CD4-positive, alpha-beta T cell treated with Interleukin-17A for 4 hours (primary cell): ENCODE data around the gene TMEM242.
A peak's percentile ranks its signal among the peaks of the same experiment; 100 is the strongest.

Experiments used
- DNase-seq: peaks from one replicate; pipeline ENCODE4 v3.0.0-alpha.2; 2020; ENCODE audit warnings: mixed read lengths

The TMEM242 gene

GRCh38 chr6:157268835-157269234, 54.5 kb downstream of the TMEM242 start:
- no peak for DNase-seq

DNA sequence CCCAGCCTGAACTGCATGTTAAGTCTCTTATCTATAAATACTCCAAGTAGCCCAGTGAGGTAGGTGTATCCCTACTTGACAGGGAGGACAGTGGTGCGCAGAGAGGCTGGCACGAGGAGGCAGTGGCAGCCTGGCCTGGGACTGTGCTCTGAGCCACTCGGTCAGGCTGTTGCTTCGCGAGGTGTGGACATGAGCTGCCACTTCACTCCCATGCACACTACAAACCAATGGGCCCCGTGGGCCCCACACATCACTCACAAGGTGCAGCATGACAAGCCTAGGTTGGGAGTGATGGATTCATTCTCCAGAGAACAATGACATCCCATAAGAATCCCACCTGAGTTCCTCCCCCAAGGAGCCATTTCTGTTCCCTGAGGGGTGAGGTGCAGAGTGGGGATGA, 54.9 kb downstream of the TMEM242 start:
- DNase-seq, result no peak

GRCh38 chr6:157267654-157268053, 55.7 kb downstream of the TMEM242 start:
- DNase-seq, result no peak

GRCh38 chr6:157267109-157267611, 56.2 kb downstream of the TMEM242 start:
- no peak for DNase-seq

DNA sequence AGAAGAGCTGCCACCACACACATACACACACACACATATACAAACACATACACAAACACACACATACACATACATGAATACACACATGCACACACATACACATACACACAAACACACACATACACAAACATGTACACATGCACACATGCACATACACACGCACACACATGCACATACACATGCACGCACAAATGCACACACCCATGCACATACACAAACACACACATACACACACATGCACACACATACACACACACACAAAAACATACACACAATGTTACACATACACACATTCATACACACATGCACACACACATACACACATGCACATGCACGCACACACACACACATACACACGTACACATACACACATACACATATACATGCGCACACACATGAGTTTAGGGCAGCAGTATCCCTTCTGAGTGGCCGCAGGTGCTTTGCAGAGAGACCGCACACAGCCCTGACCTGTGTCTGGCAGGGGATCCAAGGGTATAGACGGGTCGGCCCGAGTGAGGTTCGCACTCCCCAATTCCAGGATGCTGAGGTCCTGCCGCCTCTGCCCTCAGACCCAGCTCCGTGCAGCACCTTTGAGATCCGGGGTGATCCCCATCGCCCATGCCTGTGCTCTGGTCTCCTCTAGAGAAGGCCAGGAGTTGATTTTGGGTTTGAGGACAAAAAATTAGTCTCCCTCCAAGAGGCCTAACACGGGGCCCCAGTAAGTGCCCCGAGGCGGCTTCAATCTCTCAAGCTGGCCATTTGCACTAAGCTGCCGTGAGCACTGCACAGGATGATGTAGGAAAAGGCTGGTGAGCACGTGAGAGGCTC, 56.8 kb downstream of the TMEM242 start:
- no peak for DNase-seq

DNA sequence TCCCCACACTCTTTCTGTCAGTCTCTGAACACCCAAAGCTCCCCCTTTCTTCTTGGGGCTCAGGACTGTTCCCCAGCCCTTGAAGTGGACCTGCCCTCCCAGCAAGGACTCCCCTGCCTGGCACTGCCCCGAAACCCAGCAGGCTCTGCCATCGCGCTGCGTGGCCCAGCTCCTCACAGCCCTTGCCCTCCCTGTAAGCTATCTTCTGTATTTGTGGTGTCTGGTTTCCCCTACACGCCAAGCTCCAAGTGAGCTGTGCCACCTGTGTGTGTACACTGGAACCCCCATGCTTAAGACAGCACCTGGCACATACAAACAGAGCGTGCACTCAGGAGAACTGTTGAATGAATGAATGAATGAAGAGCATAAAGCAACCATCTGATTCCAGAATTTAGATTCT, 57.7 kb downstream of the TMEM242 start:
- DNase-seq, result no peak

DNA sequence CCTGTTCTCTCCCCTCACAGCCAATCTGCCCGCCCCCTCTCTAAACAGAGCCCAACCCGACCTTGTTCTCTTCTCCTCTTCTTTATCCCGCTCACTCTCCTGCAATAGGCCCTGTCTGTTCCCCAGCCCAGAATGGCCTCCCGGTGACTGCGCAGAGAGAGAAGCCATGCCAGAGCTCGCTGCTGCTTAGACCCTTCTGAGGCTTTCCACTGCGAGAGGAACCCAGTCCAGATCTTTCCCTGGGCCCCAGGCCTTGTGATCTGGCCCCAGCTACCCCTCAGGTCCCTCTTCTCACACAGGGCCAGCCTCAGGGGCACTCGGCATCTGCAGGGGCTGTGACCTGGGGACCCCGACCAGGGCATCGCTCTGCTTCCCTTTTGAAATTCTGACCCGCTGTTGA, 58.1 kb downstream of the TMEM242 start:
- no peak for DNase-seq

- DNase-seq, result no peak
Observed at GRCh38 chr6:157264701-157265100, 58.6 kb downstream of the TMEM242 start.

- DNase-seq, result no peak
Observed at GRCh38 chr6:157263881-157264397, 59.4 kb downstream of the TMEM242 start.

- no peak for DNase-seq
Observed at GRCh38 chr6:157263146-157263545, 60.2 kb downstream of the TMEM242 start.

- no peak for DNase-seq
Observed at GRCh38 chr6:157261606-157262005, 61.7 kb downstream of the TMEM242 start.

DNA sequence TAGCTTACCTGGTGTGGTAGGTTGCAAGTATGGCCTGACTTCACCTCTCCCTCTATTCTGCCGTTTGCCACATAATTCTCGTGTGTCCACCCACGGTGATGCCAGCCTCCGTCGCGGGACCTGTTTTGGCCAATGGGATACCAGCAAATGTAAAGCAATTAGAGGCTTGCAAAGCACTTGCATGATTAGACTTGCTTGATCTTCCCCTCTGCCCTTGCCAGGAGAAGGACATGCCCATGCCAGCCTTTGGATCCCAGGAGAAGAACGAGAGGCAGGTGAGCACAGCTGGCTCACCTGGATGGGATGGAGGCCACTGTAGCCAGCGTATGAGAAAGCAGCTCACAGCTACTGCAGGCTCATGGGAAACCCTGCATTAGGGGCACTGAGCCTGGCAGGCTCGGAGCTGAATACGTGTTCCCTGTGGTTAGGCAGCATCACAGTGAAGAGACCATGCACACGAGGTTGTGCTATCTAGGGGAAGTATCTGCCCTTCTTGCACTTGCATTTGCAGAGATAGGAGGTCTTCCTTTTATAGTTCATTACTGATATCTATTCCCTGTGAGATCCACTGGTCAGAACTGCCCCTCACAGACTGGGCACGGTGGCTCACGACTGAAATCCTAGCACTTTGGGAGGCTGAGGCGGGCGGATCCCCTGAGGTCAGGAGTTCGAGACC, 62.4 kb downstream of the TMEM242 start:
- DNase-seq, result no peak

- no peak for DNase-seq
Observed at GRCh38 chr6:157259443-157259842, 63.9 kb downstream of the TMEM242 start.

DNA sequence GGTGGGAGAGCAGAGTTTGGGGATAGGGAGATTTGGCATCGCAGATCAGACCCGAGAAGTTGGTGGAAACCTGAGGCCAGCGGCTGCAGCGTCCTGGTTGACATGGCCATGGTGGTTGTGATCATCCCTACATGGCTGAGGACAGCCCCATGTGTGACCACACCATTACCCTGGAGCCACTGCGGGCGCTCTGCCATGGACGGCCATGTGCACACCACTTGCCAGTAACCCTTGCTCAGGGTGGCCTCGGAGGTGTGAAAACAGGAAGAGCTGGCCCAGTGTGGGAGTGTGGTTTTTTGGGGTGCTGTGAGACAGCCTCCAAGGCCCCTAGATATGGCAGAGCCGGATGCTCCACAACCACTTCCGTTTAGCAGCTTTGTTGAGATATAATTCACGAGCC, 64.4 kb downstream of the TMEM242 start:
- peak; percentile 35 for DNase-seq

DNA sequence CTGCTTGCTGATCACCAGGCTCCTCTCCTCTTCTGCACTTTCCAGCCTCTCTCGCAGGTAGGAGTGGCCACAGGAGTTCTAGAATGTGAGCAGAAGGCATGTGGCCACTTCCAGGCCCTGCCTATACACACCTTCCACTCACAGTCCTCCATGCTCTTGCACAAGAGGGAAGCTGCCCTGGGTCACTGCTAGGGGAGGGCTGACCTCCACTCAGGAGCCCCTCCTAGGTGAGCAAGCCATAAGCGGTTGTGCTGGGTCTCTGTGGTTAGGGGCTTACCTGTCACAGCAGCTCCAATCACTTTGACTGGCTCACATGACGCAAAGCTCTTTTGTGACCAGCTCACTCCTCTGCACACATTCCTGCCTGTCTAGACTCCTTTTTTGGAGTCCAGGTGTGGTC, 68.2 kb downstream of the TMEM242 start:
- no peak for DNase-seq

DNA sequence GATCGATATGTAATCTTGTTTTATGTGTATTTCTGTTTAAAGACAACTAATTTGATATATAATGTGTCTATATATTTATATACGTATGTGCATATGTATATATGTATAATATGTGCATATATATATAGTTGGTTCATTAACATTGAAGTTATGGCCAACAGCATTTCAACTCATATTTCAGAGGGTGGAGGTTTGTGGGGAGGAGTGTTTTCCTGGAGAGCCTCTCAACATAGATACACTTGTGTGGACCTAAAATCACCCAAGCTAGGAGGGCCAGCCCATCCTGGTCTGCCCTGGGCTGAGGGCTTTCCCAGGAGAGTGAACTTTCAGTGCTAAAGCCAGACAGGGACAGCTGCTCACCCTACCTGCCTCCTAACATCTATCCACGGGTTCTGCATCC, 68.8 kb downstream of the TMEM242 start:
- no peak for DNase-seq

GRCh38 chr6:157253699-157254098, 69.6 kb downstream of the TMEM242 start:
- no peak for DNase-seq

DNA sequence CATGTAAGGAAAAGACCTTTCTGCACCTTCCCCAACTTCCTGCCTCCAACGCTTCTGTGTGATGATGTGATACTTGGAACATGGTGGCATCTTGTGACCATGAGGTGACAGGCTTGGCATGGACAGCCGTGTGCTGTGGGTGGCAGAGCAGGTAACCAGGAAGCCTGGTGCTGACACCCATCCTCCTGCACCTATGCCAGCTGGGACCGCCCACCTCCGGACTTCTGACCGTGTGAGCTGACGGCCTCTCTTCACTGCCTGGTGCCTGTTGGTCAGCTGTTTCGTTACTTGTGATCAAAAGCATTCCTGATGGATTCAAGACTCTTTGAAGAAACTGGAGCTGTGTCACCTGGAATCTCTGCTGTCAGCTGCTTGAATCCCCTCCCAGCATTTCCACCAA, 70.3 kb downstream of the TMEM242 start:
- DNase-seq, result no peak

GRCh38 chr6:157251586-157252247, 71.6 kb downstream of the TMEM242 start:
- no peak for DNase-seq

DNA sequence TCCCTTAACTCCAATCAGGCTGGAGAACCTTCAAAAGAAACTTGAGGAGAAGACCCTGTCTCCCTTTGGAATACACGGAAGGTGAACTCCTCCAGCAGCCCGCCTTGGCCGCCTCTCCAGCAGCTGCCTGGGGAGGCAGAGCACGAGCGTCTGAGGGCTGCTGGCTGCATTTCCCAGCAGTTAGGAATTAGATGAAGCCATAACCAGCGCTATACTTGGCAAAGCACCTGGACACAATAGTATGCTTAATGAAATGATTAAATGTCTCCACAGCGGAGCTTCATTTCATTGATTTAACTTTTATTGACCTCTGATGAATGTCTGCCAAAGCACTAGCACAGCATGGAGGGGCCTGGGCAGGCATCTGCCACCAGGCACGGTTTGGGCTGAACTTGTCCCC, 73.5 kb downstream of the TMEM242 start:
- no peak for DNase-seq

DNA sequence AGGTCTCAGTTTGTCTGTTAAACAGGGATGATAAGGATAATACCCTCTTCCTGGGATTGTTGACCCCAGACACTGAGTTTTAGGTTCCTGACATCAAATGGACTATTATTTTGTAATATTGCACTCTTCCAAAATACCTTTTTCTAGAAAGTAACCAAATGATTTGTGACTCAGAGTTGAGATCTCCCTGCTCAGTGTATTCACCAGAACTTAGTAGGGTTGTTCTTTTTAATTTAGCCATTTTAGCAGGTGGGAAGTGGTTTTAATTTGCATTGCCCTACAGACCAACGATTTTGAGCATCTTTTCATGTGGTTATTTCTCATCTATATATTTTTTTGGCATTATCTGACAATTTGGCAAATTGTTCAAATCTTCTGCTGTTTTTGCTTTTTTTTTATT, 75.1 kb downstream of the TMEM242 start:
- no peak for DNase-seq

DNA sequence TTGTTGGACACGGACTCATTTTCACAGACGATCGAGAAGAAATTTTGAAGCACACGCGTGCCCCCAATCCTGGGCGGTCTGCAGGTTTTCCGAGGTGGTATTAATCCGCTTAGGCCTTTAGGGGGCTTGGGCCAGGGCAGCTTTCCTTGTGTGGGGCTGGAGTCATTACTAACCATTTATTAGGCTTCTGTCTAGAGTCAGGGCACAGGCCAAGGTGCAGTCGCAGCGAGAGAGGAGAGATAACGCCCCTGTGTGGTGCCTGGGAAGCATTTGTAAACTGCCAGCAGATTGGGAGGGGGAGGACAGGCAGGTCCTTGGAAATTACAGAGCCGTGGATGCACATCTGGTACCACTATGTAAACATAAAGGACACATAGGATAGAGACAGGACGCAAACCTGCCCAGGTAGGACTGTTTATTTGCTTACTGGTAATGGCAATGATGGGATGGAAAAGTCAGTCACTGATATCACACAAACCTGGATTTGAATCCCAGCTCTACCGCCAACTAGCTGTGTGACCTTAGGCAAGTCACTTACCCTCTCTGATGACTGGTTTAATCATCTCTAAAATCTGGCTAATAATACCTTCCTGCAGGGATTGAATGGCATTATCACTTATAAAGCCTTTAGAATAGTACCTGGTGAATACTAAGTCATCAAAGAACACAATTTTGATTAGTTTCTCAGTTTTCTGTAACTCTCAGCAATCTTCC, 76.4 kb downstream of the TMEM242 start:
- DNase-seq, result no peak
